ENCODE measurements around the gene ABCC1. TPM values are rescaled to one million over a fixed set of nuclear protein-coding genes. Genes with fewer than 3 reads are reported as not detected.

The ABCC1 gene
- total RNA-seq, 4 donors from 2014 or later, result 12.1 to 39.2 (median 18.6) TPM

GRCh38 chr16:15983898-15984297 is 34.5 kb downstream of the ABCC1 start:
- intact Hi-C loops (cut with DNase I; ENCODE audit: low total_unique reads), result no loop called here
- Histone ChIP-seq H3K27me3 (no peaks in the 10 kb centered on the region), H3K4me3 (no peak overlapping the region), H3K4me1 (peaks cover 0 to 5% of the 10 kb centered on the region in 2 donors), H3K9me3 (peaks cover 0 to 3% of the 10 kb centered on the region in 2 donors), H3K27ac (no peak overlapping the region), H3K36me3 (no peaks in the 10 kb centered on the region)
- TF ChIP-seq CTCF (IDR thresholded peaks at IDR 0.05), result no peak
- TF ChIP-seq POLR2A (IDR thresholded peaks at IDR 0.05), result no peak
- no peak for DNase-seq

- TF ChIP-seq POLR2A (IDR thresholded peaks at IDR 0.05) (no peak), CTCF (IDR thresholded peaks at IDR 0.05) (no peak)
- no peaks in the 10 kb centered on the region for H3K36me3 ChIP-seq
- no peak for DNase-seq
- no peak overlapping the region for H3K4me3 ChIP-seq
- peaks cover 0 to 3% of the 10 kb centered on the region in 2 donors for H3K9me3 ChIP-seq
- no peaks in the 10 kb centered on the region for H3K27me3 ChIP-seq
- H3K4me1 ChIP-seq, result peaks cover 0 to 5% of the 10 kb centered on the region in 2 donors
- no peak overlapping the region for H3K27ac ChIP-seq
- intact Hi-C loops (cut with DNase I; ENCODE audit: low total_unique reads), result no loop called here
These were observed 35.7 kb downstream of the ABCC1 start for GRCh38 chr16:15985144-15985543.

- no peaks in the 10 kb centered on the region for H3K36me3 ChIP-seq
- H3K27me3 ChIP-seq, result no peaks in the 10 kb centered on the region
- no peak for DNase-seq
- intact Hi-C loops (cut with DNase I; ENCODE audit: low total_unique reads), result no loop called here
- H3K4me1 ChIP-seq, result peaks cover 0 to 5% of the 10 kb centered on the region in 2 donors
- TF ChIP-seq POLR2A (IDR thresholded peaks at IDR 0.05) (no peak), CTCF (IDR thresholded peaks at IDR 0.05) (no peak)
- no peak overlapping the region for H3K27ac ChIP-seq
- peaks cover 0 to 3% of the 10 kb centered on the region in 2 donors for H3K9me3 ChIP-seq
- H3K4me3 ChIP-seq, result no peak overlapping the region
These were observed 36.8 kb downstream of the ABCC1 start for GRCh38 chr16:15986261-15986660.

GRCh38 chr16:15988268-15989013 is 39.0 kb downstream of the ABCC1 start:
- TF ChIP-seq CTCF (IDR thresholded peaks at IDR 0.05) (no peak), POLR2A (IDR thresholded peaks at IDR 0.05) (no peak)
- H3K4me3 ChIP-seq, result no peak overlapping the region
- H3K36me3 ChIP-seq, result no peaks in the 10 kb centered on the region
- H3K27me3 ChIP-seq, result no peaks in the 10 kb centered on the region
- DNase-seq, result no peak
- H3K27ac ChIP-seq, result no peak overlapping the region
- peaks cover 0 to 5% of the 10 kb centered on the region in 2 donors for H3K4me1 ChIP-seq
- H3K9me3 ChIP-seq, result no peaks in the 10 kb centered on the region
- intact Hi-C loops (cut with DNase I; ENCODE audit: low total_unique reads), result no loop called here

- no peaks in the 10 kb centered on the region for H3K9me3 ChIP-seq
- H3K27me3 ChIP-seq, result no peaks in the 10 kb centered on the region
- no peak for DNase-seq
- intact Hi-C loops (cut with DNase I; ENCODE audit: low total_unique reads), result no loop called here
- H3K27ac ChIP-seq, result no peak overlapping the region
- H3K36me3 ChIP-seq, result no peaks in the 10 kb centered on the region
- TF ChIP-seq CTCF (IDR thresholded peaks at IDR 0.05) (no peak), POLR2A (IDR thresholded peaks at IDR 0.05) (no peak)
- H3K4me3 ChIP-seq, result no peak overlapping the region
- H3K4me1 ChIP-seq, result peaks cover 0 to 5% of the 10 kb centered on the region in 2 donors
These were observed 41.5 kb downstream of the ABCC1 start for GRCh38 chr16:15990902-15991301.
